Skin of body (tissue), 2 donors: ENCODE measurements around the gene WDR72. TPM values are rescaled to one million over a fixed set of nuclear protein-coding genes. Genes with fewer than 3 reads are reported as not detected.
"Not testable (repeated sequence)": the region's sequence is repeated elsewhere in the genome, so short reads cannot be mapped to it uniquely, and the experiment has no call there.

ENCODE experiments used
- DNase-seq: peaks from one replicate; lab custom pipeline; 2025; lab: John Stamatoyannopoulos, UW
- total RNA-seq: library from RNA; depleted of rRNA; stranded (reverse); fragments of >200 nt; gene quantifications from one replicate; pipeline ENCODE4 v1.2.3, GENCODE V29; 2014

The WDR72 gene
- total RNA-seq, 1 donor from 2014 or later, result 0.69 TPM

GRCh38 chr15:53709821-53710220 is 49.6 kb downstream of the WDR72 start:
- DNase-seq, result no peak

GRCh38 chr15:53695365-53695764 is 64.1 kb downstream of the WDR72 start:
- no peak for DNase-seq

- DNase-seq, result no peak
Measured at GRCh38 chr15:53694476-53694874, 65.0 kb downstream of the WDR72 start.

- DNase-seq, result no peak
Measured at GRCh38 chr15:53693729-53694475, 65.6 kb downstream of the WDR72 start.

GRCh38 chr15:53684162-53684561 is 75.3 kb downstream of the WDR72 start:
- not testable (repeated sequence) for DNase-seq

- no peak for DNase-seq
Measured at GRCh38 chr15:53681056-53681455, 78.4 kb downstream of the WDR72 start.

GRCh38 chr15:53675832-53676231 is 83.6 kb downstream of the WDR72 start:
- no peak for DNase-seq

- DNase-seq, result no peak
Measured at GRCh38 chr15:53671545-53671944, 87.9 kb downstream of the WDR72 start.

- DNase-seq, result no peak
Measured at GRCh38 chr15:53670701-53671100, 88.8 kb downstream of the WDR72 start.

GRCh38 chr15:53665930-53666329 is 93.5 kb downstream of the WDR72 start:
- DNase-seq, result no peak

- DNase-seq, result no peak
Measured at GRCh38 chr15:53658827-53659555, 100.5 kb downstream of the WDR72 start.

GRCh38 chr15:53658255-53658654 is 101.2 kb downstream of the WDR72 start:
- DNase-seq, result no peak

GRCh38 chr15:53648934-53649333 is 110.5 kb downstream of the WDR72 start:
- no peak for DNase-seq

GRCh38 chr15:53644660-53645059 is 114.8 kb downstream of the WDR72 start:
- DNase-seq, result no peak

GRCh38 chr15:53634517-53635106 is 124.9 kb downstream of the WDR72 start:
- DNase-seq, result no peak

GRCh38 chr15:53627279-53627678 is 132.2 kb downstream of the WDR72 start:
- DNase-seq, result no peak

- DNase-seq, result no peak
Measured at GRCh38 chr15:53625962-53626845, 133.3 kb downstream of the WDR72 start.

GRCh38 chr15:53625260-53625659 is 134.2 kb downstream of the WDR72 start:
- no peak for DNase-seq

GRCh38 chr15:53618461-53618860 is 141.0 kb downstream of the WDR72 start:
- DNase-seq, result no peak

GRCh38 chr15:53611145-53611920 is 148.1 kb downstream of the WDR72 start:
- DNase-seq, result no peak

- no peak for DNase-seq
Measured at GRCh38 chr15:53591041-53591440, 168.4 kb downstream of the WDR72 start.
